Immature natural killer cell (primary cell): ENCODE results near the gene PTMS. TPM values are rescaled to one million over a fixed set of nuclear protein-coding genes. Genes with fewer than 3 reads are reported as not detected.

ENCODE experiments used
- DNase-seq, 3 donors: peaks; one replicate each; pipeline ENCODE4 v3.0.0; 2022; ENCODE audit warnings: mixed read lengths in 1 of 3
- H3K27ac Mint-ChIP-seq, 6 donors: one replicate each; pipeline ENCODE4 v1.8.0; 2020; ENCODE audit warnings: mixed read lengths in 6 of 6, mild to moderate bottlenecking in 5 of 6, inconsistent platforms in 4 of 6, moderate library complexity in 3 of 6
- H3K27me3 Mint-ChIP-seq, 3 donors: one replicate each; pipeline ENCODE4 v1.8.0; 2020 to 2021; ENCODE audit warnings: low read depth in 3 of 3, mild to moderate bottlenecking in 3 of 3, mixed read lengths in 3 of 3, moderate library complexity in 3 of 3, inconsistent platforms in 1 of 3
- H3K36me3 Mint-ChIP-seq, 3 donors: one replicate each; pipeline ENCODE4 v1.8.0; 2020; ENCODE audit warnings: mixed read lengths in 3 of 3, inconsistent platforms in 2 of 3, mild to moderate bottlenecking in 2 of 3
- H3K4me1 Mint-ChIP-seq, 2 donors: one replicate each; pipeline ENCODE4 v1.8.0; 2020; ENCODE audit warnings: inconsistent platforms in 2 of 2, mild to moderate bottlenecking in 2 of 2, mixed read lengths in 2 of 2, moderate library complexity in 1 of 2
- H3K4me3 Mint-ChIP-seq, 5 donors: one replicate each; pipeline ENCODE4 v1.8.0; 2020; ENCODE audit warnings: mild to moderate bottlenecking in 5 of 5, mixed read lengths in 5 of 5, inconsistent platforms in 3 of 5, moderate library complexity in 3 of 5
- H3K9me3 Mint-ChIP-seq, 6 donors: one replicate each; pipeline ENCODE4 v1.8.0; 2020; ENCODE audit warnings: mild to moderate bottlenecking in 6 of 6, mixed read lengths in 6 of 6, inconsistent platforms in 4 of 6, moderate library complexity in 3 of 6
- polyA plus RNA-seq, 3 donors: library from polyadenylated mRNA; unstranded; fragments of 300-500 nt; fragmentation: Illumina TruSeq; gene quantifications; one replicate each; pipeline ENCODE4 v1.2.3, GENCODE V29; 2021

The PTMS gene
- polyA plus RNA-seq, 3 donors from 2014 or later, result 0.40 to 8.0 (median 4.9) TPM

GRCh38 chr12:6757028-6757690, 9.0 kb upstream of the PTMS start:
- Mint-ChIP-seq H3K27me3 (peaks cover 4 to 10% (median 7%) of the 10 kb centered on the region in 3 donors), H3K4me1 (peaks cover 11 to 13% of the 10 kb centered on the region in 2 donors), H3K36me3 (no peaks in the 10 kb centered on the region), H3K9me3 (no peaks in the 10 kb centered on the region), H3K4me3 (no peak overlapping the region), H3K27ac (peak overlapping the region in 1 of 6 donors; percentile 42)
- no peak for DNase-seq

- no peaks in the 10 kb centered on the region for H3K36me3 Mint-ChIP-seq
- H3K27me3 Mint-ChIP-seq, result peaks cover 0 to 4% (median 3%) of the 10 kb centered on the region in 3 donors
- H3K27ac Mint-ChIP-seq, result no peak overlapping the region
- H3K9me3 Mint-ChIP-seq, result no peaks in the 10 kb centered on the region
- no peak overlapping the region for H3K4me3 Mint-ChIP-seq
- peaks cover 2 to 4% of the 10 kb centered on the region in 2 donors for H3K4me1 Mint-ChIP-seq
- DNase-seq, result no peak
Measured at GRCh38 chr12:6758506-6759095, 7.6 kb upstream of the PTMS start.

GRCh38 chr12:6759741-6760140, 6.4 kb upstream of the PTMS start:
- no peak for DNase-seq
- no peaks in the 10 kb centered on the region for H3K36me3 Mint-ChIP-seq
- H3K4me3 Mint-ChIP-seq, result no peak overlapping the region
- H3K27ac Mint-ChIP-seq, result no peak overlapping the region
- H3K27me3 Mint-ChIP-seq, result peaks cover 3 to 10% (median 7%) of the 10 kb centered on the region in 3 donors
- H3K9me3 Mint-ChIP-seq, result no peaks in the 10 kb centered on the region
- peaks cover 9 to 10% of the 10 kb centered on the region in 2 donors for H3K4me1 Mint-ChIP-seq

GRCh38 chr12:6763380-6763779, 2.8 kb upstream of the PTMS start:
- H3K4me1 Mint-ChIP-seq, result peaks cover 26 to 31% of the 10 kb centered on the region in 2 donors
- H3K36me3 Mint-ChIP-seq, result no peaks in the 10 kb centered on the region
- no peaks in the 10 kb centered on the region for H3K9me3 Mint-ChIP-seq
- no peak overlapping the region for H3K27ac Mint-ChIP-seq
- peaks cover 9 to 15% (median 14%) of the 10 kb centered on the region in 3 donors for H3K27me3 Mint-ChIP-seq
- peak overlapping the region in 1 of 5 donors; percentile 13 for H3K4me3 Mint-ChIP-seq
- no peak for DNase-seq

GRCh38 chr12:6764011-6764828, 1.9 kb upstream of the PTMS start:
- Mint-ChIP-seq H3K4me3 (peak overlapping the region; percentile 42 to 84 (median 63)), H3K27me3 (peaks cover 13 to 16% (median 15%) of the 10 kb centered on the region in 3 donors)
- peak; percentile 70 to 77 (median 71) for DNase-seq

GRCh38 chr12:6765048-6765633, 1.0 kb upstream of the PTMS start:
- Mint-ChIP-seq H3K27me3 (peaks cover 13 to 18% (median 15%) of the 10 kb centered on the region in 3 donors), H3K4me1 (peaks cover 26 to 31% of the 10 kb centered on the region in 2 donors), H3K36me3 (no peaks in the 10 kb centered on the region), H3K9me3 (no peaks in the 10 kb centered on the region), H3K4me3 (peak overlapping the region; percentile 76 to 86 (median 80)), H3K27ac (peak overlapping the region in 4 of 6 donors; percentile 43 to 67 (median 52))
- DNase-seq, result no peak

More at GRCh38 chr12:6764011-6764828, 1.9 kb upstream of the PTMS start:
- H3K27ac Mint-ChIP-seq, result peak overlapping the region in 2 of 6 donors; percentile 53 to 60
- H3K9me3 Mint-ChIP-seq, result no peaks in the 10 kb centered on the region
- peaks cover 26 to 31% of the 10 kb centered on the region in 2 donors for H3K4me1 Mint-ChIP-seq
- no peaks in the 10 kb centered on the region for H3K36me3 Mint-ChIP-seq

- no peaks in the 10 kb centered on the region for H3K36me3 Mint-ChIP-seq
- DNase-seq, result peak; percentile 52 to 55 (median 53)
- peaks cover 14 to 19% (median 18%) of the 10 kb centered on the region in 3 donors for H3K27me3 Mint-ChIP-seq
- no peaks in the 10 kb centered on the region for H3K9me3 Mint-ChIP-seq
- peak overlapping the region; percentile 62 to 88 (median 86) for H3K4me3 Mint-ChIP-seq
- peak overlapping the region in 1 of 6 donors; percentile 83 for H3K27ac Mint-ChIP-seq
- peaks cover 26 to 31% of the 10 kb centered on the region in 2 donors for H3K4me1 Mint-ChIP-seq
Measured at GRCh38 chr12:6766651-6767349, 637 bp downstream of the PTMS start.

GRCh38 chr12:6767353-6768319, 1.5 kb downstream of the PTMS start:
- Mint-ChIP-seq H3K27me3 (peaks cover 17 to 19% (median 18%) of the 10 kb centered on the region in 3 donors), H3K27ac (peak overlapping the region in 2 of 6 donors; percentile 55 to 83), H3K36me3 (no peaks in the 10 kb centered on the region), H3K4me1 (peaks cover 26 to 31% of the 10 kb centered on the region in 2 donors), H3K9me3 (no peaks in the 10 kb centered on the region), H3K4me3 (peak overlapping the region; percentile 62 to 88 (median 86))
- DNase-seq, result no peak

GRCh38 chr12:6768437-6768914, 2.3 kb downstream of the PTMS start:
- no peak for DNase-seq
- Mint-ChIP-seq H3K27ac (peak overlapping the region in 1 of 6 donors; percentile 30), H3K4me3 (peak overlapping the region in 3 of 5 donors; percentile 6 to 64 (median 41)), H3K9me3 (no peaks in the 10 kb centered on the region), H3K27me3 (peaks cover 18 to 19% (median 18%) of the 10 kb centered on the region in 3 donors), H3K36me3 (no peaks in the 10 kb centered on the region), H3K4me1 (peaks cover 26 to 31% of the 10 kb centered on the region in 2 donors)

GRCh38 chr12:6768990-6769389, 2.8 kb downstream of the PTMS start:
- Mint-ChIP-seq H3K27ac (peak overlapping the region in 1 of 6 donors; percentile 25), H3K9me3 (no peaks in the 10 kb centered on the region)

GRCh38 chr12:6769666-6770065, 3.5 kb downstream of the PTMS start:
- Mint-ChIP-seq H3K27ac (no peak overlapping the region), H3K4me3 (no peak overlapping the region), H3K36me3 (no peaks in the 10 kb centered on the region), H3K27me3 (peaks cover 12 to 18% (median 14%) of the 10 kb centered on the region in 3 donors), H3K9me3 (no peaks in the 10 kb centered on the region), H3K4me1 (peaks cover 20 to 22% of the 10 kb centered on the region in 2 donors)
- no peak for DNase-seq

More at GRCh38 chr12:6768990-6769389, 2.8 kb downstream of the PTMS start:
- peak overlapping the region in 3 of 5 donors; percentile 12 to 64 (median 13) for H3K4me3 Mint-ChIP-seq
- peaks cover 16 to 18% (median 18%) of the 10 kb centered on the region in 3 donors for H3K27me3 Mint-ChIP-seq
- no peak for DNase-seq
- H3K36me3 Mint-ChIP-seq, result no peaks in the 10 kb centered on the region
- H3K4me1 Mint-ChIP-seq, result peaks cover 25 to 29% of the 10 kb centered on the region in 2 donors

GRCh38 chr12:6770094-6770493, 3.9 kb downstream of the PTMS start:
- no peak overlapping the region for H3K27ac Mint-ChIP-seq
- no peaks in the 10 kb centered on the region for H3K36me3 Mint-ChIP-seq
- H3K4me1 Mint-ChIP-seq, result peaks cover 18 to 22% of the 10 kb centered on the region in 2 donors
- peaks cover 12 to 18% (median 14%) of the 10 kb centered on the region in 3 donors for H3K27me3 Mint-ChIP-seq
- H3K9me3 Mint-ChIP-seq, result no peaks in the 10 kb centered on the region
- no peak for DNase-seq
- H3K4me3 Mint-ChIP-seq, result no peak overlapping the region
